Measurements from ENCODE around the gene AKR1D1.
A peak's percentile ranks its signal among the peaks of the same experiment; 100 is the strongest.
"Not testable (repeated sequence)": the region's sequence is repeated elsewhere in the genome, so short reads cannot be mapped to it uniquely, and the experiment has no call there.

AKR1D1 gene

DNA sequence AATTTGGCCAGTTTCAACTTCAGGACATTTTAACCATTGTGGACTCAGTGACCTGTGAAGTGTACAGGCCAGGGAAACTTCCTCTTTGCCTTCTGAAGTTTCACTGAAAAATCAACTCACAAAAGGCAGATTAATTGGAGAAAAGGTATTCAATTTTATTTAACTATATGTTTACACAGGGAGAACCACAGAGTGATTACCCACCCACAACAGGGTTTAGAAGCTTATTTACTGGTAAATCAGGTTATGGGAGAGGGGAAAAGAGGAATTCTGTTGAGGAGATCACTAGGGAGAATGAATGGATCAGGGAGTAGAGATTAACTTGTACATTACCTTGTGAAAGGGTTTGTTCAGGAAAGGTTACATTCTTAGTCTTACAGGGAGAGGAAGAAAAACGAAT, 1.7 kb upstream of the AKR1D1 start:
- no peak for DNase-seq

DNA sequence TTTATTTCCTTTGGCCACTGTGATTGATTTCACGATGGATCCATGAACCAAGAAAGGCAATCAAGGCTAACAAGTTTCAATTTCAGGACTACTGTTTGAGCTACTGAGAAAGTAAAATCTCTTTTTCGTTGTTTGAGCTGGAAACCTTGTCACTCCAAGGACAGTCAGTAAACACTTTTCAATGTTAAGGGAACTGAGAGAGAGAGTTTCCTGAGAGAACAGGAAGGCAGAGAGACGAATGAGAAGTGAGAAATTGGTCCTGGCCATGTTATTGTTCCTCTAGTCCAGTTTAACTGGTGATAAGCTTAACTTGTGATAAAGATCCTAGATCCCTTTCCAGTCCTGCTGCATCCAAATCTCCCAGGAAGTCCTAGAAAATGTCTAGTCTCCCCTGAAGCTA, 909 bp upstream of the AKR1D1 start:
- DNase-seq = no peak

DNA sequence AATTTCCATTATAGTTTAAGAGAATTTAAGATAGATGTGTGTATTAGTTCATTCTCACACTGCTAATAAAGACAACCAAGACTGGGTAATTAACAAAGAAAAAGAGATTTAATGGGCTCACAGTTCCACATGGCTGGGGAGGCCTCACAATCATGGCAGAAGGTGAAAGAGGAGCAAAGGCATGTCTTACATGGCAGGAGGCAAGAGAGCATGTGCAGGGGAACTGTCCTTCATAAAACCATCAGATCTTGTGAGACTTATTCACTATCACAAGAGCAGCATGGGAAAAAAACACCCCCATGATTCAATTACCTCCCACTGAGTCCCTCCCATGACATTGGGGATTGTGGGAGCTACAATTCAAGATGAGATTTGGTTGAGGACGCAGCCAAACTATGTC, 473 bp upstream of the AKR1D1 start:
- DNase-seq = not testable (repeated sequence)

DNA sequence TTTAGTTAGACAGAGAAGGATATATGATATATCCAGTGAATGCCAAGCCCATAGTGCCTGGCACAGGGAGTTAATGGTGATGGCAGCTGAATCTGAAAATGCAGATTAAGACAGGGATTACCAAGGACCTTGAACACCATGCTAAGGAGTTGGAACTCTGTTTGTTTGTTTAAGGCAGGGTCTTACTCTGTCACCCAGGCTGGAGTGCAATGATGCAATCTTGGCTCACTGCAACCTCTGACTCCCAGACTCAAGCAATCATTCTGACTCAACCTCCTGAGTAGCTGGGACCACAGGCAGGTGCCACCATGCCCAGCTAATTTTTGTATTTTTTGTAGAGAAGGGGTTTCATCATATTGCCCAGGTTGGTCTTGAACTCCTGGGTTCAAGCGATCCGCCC, 1.6 kb downstream of the AKR1D1 start:
- DNase-seq = no peak

DNA sequence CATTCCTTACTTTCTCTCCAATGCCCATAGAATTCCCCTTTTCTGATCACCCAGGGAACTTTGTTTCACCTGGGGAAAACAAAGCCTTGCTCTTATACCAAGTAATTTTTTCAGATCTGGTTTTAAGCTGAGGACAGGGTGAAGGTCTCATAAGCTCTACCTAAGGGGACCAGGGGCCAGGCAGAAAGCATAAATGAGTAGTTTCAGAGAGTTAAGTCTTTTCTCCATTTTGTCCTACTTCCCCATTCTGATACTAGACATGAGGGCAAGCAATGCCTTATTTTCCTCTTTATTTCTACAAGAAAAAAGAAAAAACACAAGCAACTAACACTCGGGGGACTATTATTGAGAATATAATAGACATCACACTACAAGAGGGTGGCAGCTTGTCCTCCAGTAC, 2.9 kb downstream of the AKR1D1 start:
- DNase-seq = no peak

DNA sequence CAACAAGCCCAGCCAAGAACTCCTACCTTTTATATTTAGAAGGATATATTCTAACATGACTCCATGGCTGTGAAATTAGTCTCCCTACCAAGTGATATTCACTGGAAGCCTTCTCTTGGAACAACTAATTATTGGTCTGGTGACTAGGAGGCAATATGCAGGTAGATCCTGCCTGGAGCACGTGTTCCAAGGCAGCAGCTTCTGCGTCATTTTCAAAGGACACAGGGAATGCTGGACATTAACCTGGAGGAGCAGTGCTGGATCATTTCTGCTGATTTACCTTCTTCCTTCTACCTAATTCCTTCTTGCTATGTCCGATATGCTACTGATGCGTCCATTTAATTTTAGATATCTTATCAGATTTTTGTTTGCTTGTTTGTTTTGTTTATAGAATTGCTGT, 5.6 kb downstream of the AKR1D1 start:
- DNase-seq = no peak

DNA sequence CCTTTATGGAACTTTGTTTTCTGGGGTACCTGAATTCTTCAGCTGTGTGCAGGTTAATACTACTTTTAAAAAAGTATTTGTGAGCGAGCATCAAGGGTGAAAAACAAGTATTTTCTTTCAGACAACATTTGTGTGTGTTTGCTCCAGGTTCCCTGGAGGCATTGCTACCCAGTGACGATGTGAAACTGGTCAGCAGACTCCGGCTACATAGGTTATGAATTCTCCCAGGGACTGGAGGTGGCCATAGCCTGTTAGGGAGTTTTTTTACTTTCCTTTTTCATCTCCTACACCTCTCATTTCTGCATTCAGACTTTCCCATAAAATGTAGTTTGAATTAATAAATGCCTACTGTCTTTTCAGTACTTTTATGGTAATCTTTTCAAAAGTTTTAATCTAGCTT, 7.6 kb downstream of the AKR1D1 start:
- no peak for DNase-seq

- DNase-seq = no peak
These were observed 10.5 kb downstream of the AKR1D1 start for GRCh38 chr7:138086563-138087270.

GRCh38 chr7:138089080-138089901, 13.0 kb downstream of the AKR1D1 start:
- no peak for DNase-seq

GRCh38 chr7:138091032-138091431, 14.8 kb downstream of the AKR1D1 start:
- DNase-seq = no peak

DNA sequence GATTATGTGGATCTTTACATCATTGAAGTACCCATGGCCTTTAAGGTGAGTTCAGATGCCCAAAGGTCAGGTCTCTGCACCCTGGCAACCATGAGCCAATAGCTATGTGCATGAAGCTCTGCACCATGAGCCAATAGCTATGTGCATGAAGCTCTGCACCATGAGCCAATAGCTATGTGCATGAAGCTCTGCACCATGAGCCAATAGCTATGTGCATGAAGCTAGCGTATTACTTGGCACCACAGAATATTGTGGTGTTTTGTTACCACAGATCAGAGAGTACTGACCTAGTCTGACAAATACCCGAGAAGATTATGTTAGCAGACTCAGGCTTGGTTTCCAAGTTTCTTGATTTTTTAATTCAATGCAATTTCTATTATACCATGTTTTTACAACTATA, 15.6 kb downstream of the AKR1D1 start:
- not testable (repeated sequence) for DNase-seq

DNA sequence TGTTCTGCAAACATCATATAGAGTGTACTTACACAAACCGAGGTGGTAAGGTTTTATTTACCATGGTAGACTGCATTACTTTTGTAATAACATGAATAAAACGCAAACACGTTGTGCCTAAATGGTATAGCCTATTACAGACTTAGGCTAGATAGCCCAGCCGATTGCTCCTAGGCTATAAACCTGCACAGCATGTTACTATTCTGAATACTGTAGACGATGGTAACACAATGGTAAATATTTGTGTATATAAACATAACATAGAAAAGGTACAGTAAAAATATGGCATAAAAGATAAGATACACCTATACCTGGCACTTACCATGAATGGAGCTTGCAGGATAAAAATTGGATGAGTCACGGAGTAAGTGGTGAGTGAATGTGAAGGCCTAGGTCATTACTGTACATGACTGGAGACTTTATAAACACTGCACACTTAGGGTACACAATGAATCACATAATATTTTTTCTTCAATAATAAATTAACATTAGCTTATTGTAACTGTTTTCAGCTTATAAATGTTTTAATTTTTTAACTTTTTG, 16.3 kb downstream of the AKR1D1 start:
- no peak for DNase-seq

- DNase-seq = no peak
These were observed 20.0 kb downstream of the AKR1D1 start for GRCh38 chr7:138095972-138096935.

GRCh38 chr7:138097064-138097741, 20.9 kb downstream of the AKR1D1 start:
- DNase-seq = peak in 1 of 2 experiments; percentile 19

DNA sequence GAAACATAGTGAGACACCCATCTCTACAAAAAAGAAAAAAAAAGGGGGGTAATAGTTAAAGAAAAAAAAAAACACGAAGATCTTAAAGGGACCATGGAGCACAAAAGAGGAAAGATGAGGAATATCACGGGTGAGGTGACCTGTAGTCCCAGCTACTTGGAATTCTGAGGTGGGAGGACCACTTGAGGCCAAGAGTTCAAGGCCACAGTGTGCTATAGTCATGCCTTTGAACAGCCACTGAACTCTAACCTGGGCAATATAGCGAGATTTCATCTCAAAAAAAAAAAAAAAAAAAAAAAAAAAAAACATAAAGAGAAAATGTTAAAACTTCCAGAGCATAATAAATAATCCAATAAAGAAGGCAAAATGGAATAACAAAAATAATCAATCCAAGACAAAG, 23.6 kb downstream of the AKR1D1 start:
- no peak for DNase-seq

DNA sequence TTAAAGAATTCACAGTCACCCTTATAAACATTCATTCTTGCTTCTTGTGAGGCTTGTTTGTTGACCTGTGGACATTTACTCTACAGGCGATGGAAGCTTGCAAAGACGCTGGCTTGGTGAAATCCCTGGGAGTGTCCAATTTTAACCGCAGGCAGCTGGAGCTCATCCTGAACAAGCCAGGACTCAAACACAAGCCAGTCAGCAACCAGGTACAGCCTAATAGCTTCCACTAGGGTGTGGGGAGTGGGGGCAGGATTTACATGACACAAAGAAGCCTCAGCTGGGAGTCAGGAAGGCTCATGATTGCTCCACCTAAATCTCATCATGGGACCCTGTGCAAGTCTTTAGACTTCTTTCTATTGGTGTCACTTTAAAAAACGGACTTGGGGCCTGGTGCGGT, 29.0 kb downstream of the AKR1D1 start:
- DNase-seq = no peak

DNA sequence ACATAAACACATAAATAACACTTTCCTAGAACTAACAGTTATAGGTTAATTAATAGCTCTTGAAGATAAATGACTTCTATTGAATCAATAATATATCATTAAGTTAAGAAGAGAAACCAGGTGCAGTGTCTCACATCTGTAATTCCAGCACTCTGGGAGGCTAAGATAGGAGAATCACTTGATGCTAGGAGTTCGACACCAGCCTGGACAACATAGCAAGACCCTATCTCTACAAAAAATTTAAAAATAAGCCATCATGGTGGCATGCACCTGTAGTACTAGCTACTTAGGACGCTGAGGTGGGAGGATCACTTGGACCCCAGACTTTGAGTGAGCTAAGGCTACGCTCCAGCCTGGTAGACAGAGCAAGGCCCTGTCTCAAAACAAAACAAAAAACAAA, 38.8 kb downstream of the AKR1D1 start:
- no peak for DNase-seq

DNA sequence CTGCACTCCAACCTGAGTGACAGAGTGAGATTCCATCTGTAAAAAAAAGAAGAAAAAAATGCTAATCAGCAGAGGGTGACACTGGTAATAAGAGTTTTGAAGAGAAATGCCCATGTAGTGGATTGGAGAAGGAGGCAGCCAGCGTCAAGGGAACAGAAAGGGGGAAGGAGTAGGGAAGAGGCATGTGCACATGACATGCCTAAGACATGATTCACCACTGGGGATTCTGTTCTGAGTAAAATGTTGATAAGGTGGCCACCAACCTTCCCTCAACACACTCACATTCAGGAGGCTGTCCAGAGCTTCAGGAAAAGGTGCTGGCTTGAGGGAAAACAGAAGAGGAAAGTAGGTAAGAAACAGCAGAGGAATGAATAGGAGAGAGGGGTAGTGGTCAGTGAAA, 39.9 kb downstream of the AKR1D1 start:
- DNase-seq = no peak

GRCh38 chr7:138116892-138117291, 40.6 kb downstream of the AKR1D1 start:
- DNase-seq = no peak

DNA sequence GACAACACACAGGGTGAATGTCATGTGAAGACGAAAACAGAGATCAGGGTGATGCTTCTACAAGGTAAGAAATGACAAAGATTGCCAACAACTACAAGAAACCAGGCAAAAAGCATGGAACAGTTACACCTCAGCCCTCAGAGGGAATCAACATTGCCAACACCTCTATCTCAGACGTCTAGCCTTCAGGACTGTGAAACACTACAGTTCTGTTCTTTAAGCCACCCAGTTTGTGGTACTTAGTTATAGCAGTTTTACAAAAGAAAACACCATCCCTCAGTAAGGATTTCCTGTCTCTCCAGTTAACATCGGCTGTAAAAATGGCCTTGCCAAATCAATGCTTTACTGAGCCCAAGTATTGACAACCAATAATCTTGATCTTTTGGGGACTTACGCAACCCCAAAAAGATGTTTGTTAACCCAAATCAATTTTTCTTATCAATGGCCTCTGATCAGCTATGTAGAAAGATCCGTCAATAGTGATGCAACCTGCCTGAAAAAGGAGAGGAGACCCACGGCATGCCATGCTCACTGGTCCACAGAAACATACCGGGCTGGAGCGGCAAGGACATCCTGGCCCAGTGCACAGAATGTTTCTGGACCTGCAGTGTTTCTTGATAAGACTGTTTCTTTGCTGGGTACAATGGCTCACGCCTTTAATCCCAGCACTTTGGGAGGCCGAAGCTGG, 44.0 kb downstream of the AKR1D1 start:
- DNase-seq = no peak

GRCh38 chr7:138122162-138122561, 45.9 kb downstream of the AKR1D1 start:
- no peak for DNase-seq

DNA sequence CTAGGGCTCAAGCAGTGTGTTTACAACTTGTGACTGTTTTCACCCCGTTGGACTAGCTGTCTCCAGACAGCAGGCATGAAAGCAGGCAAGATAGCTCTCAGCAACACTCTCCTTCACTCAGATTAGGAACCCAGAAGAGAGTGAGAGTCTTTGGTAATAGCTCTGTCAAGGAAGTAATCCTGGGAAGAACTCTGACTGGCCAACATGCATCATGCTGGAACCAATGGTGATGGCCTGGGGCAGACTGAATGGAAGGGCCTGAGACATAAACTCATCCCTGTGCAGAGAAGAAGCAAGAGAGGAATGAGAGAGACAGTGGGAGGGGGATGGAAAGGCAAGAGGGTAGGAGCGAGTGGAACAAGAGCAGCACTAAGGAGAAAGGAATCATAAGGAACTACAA, 48.9 kb downstream of the AKR1D1 start:
- DNase-seq = no peak

Data from activated T-cell treated with anti-CD3 and anti-CD28 coated beads, Interleukin-2, amount 50 U/mL, for 48 hours (primary cell).